IPS-NIHi7 (cell line): ENCODE measurements around the gene TAS2R31.
"Not testable (repeated sequence)": the region's sequence is repeated elsewhere in the genome, so short reads cannot be mapped to it uniquely, and the experiment has no call there.

Experiments
- DNase-seq: peaks from one replicate; pipeline ENCODE4 v3.0.0; 2012; ENCODE audit warnings: mixed read lengths; ENCODE audit errors: extremely low spot score

Gene TAS2R31

DNA sequence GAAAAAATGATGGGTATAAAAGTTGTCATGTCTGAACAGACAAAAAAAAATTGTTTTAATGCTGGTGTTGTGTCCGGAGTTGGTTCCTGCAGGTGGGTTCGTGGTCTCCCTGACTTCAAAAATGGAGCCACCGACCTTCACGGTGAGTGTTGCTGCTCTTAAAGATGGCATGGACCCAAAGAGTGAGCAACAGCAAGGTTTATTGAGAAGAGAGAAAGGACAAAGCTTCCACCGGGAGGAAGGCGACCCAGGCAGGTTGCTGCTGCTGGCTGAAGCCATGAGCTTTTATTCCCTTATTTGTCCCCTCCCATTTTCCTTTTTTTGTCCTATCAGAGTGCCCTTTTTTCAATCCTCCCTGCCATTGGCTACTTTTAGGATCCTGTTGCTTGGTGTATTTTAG, at the start of gene TAS2R31:
Gene TAS2R31, minus strand, starts transcription at position 101 of the 400 bp plus-strand sequence. Its CDS starts 72 bp downstream, at position 29.
- DNase-seq = no peak

DNA sequence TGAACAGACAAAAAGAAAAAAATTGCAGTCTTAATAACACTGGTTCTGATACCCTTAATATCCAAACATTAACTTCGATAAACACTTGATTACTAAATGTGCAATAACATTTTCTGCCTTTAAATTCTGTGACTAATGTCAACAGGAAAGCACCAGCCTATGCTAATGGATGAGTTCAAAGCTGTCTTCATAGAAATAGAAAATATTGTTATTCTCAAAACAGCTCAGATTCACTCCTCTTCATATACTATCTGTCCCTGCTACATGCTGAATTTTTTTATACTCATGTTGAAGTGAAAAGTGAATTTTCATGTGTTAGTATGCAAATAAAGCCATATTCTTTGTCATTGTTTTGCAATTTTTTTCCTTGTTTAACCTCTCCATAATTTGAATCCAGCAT, 47.0 kb upstream of the TAS2R31 start:
- no peak for DNase-seq

- DNase-seq = no peak
These were observed 44.4 kb upstream of the TAS2R31 start for GRCh38 chr12:11075642-11076041.

DNA sequence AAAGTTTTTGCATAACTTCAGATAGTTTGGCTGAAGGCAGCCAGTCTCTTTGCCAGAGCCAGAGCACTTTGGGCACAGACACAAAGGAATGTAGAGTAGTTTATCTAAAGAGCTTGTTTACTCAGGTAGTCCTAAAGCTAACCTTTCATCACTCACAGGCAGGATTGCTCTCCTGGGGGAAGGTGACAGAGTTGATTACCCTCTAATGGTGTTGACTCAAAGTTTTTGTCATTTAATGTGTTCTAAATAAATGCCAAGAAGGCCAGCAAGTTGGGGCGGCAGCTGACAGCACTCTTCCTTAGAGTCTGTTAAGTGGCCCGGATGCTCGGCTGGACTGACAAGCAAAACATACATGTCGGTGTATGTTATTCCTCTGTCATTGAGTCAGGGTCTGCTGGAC, 40.2 kb upstream of the TAS2R31 start:
- peak; percentile 31 for DNase-seq

DNA sequence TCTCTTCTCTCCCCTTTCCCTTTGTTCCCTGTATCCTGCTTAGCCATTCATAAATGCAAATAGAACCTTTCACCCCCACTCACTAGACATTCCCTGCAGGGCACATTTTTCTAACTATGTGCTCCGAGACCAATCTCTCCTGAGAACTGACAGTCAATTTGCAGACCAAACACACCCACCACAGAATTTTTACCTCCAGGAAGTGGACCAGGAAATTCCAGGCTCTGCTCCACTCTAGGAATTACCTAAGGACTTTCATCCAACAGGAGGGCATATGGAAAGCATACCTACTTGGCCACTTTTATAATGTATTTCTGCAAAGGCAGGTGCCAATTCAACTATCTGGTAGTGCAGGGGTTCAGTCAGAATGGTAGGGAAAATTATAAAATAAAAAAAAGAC, 39.8 kb upstream of the TAS2R31 start:
- no peak for DNase-seq

- DNase-seq = no peak
These were observed 38.7 kb upstream of the TAS2R31 start for GRCh38 chr12:11069854-11070365.

GRCh38 chr12:11067514-11067913, 36.3 kb upstream of the TAS2R31 start:
- DNase-seq = no peak

GRCh38 chr12:11062194-11062593, 31.0 kb upstream of the TAS2R31 start, which contains the start of gene TAS2R46:
Gene TAS2R46 (minus strand): TSS chr12:11062294. CDS start chr12:11062294, 0 bp downstream.
- DNase-seq = not testable (repeated sequence)

GRCh38 chr12:11059784-11060183, 28.6 kb upstream of the TAS2R31 start:
- DNase-seq = no peak

- DNase-seq = no peak
These were observed 27.8 kb upstream of the TAS2R31 start for GRCh38 chr12:11059041-11059440.

- DNase-seq = no peak
These were observed 24.1 kb upstream of the TAS2R31 start for GRCh38 chr12:11055306-11055705.

GRCh38 chr12:11049806-11050531, 18.8 kb upstream of the TAS2R31 start:
- DNase-seq = not testable (repeated sequence)

DNA sequence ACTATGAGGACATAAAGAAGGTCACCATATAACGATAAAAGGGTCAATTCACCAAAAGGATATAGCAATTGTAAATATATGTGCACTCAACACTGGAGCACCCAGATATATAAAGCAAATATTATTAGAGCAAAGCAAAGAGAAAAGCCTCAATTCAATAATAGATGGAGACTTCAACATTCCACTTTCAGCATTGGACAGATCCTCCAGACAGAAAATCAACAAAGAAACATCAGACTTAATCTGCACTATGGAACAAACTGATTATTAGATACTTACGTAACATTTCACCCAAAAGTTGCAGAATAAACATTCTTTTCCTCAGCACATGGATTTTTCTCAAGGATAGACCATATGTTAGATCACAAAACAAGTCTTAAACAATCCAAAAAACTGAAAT, 10.2 kb upstream of the TAS2R31 start:
- not testable (repeated sequence) for DNase-seq

- no peak for DNase-seq
These were observed 9.0 kb upstream of the TAS2R31 start for GRCh38 chr12:11040162-11040561.

GRCh38 chr12:11039171-11039570, 8.0 kb upstream of the TAS2R31 start:
- DNase-seq = no peak

DNA sequence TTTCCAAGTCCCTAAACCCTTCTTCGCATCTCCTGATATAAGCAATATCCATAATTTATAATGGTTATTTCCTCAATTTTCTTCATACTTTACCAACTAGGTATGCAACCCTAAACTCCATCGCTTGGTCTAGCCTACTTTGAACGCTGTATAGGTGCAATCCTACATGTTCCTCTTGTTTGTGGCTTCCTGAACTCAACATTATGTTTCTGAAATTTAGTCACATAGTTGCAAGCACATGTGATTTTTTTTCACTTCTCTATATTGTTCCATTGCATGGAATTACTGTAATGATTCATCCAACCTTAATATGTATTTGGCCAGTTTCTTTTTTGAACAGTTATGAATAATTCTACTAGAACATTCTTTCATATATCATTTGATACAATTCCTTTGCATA, 2.8 kb upstream of the TAS2R31 start:
- DNase-seq = not testable (repeated sequence)

DNA sequence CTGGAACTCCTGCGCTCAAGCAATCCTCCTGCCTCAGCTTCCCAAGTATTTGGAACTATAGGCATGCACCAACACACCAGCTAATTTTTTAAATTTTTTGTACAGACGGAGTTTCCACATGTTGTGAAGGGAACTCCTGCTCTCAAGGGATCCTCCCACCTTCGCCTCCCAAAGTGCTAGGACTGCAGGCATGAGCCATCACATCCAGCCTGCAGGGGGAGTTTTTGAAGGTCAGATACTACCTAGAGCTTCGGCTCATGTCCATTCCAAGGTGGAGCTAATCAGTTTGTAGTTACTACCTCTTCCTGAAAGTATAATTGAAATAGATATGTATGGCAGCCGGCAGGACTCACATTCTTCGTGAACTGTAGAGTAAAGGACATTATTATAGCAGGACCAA, 5.1 kb downstream of the TAS2R31 start:
- DNase-seq = peak; percentile 19

DNA sequence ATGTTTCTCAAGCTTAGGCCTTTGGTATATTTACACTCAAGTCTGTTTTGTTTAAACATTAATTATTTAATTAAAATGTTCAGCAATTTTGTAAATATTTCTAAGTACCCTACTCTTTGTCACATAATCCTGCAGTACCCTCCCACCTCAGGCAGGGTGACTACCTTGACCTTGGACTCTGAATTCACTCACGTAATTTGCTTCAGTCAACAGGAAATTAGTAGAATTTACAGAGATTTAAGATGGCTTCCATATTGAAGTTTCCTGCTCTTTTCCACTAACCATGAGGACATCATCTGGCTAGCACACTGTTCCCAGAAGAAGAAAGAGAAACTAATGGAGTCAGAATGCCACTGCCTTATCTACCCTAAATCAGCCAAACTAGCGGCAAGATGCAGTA, 7.8 kb downstream of the TAS2R31 start:
- DNase-seq = no peak

GRCh38 chr12:11022520-11022919, 8.7 kb downstream of the TAS2R31 start, which contains the start of gene TAS2R19:
Gene TAS2R19 (minus strand): TSS chr12:11022620. CDS start chr12:11022571, 49 bp downstream.
- DNase-seq = no peak

DNA sequence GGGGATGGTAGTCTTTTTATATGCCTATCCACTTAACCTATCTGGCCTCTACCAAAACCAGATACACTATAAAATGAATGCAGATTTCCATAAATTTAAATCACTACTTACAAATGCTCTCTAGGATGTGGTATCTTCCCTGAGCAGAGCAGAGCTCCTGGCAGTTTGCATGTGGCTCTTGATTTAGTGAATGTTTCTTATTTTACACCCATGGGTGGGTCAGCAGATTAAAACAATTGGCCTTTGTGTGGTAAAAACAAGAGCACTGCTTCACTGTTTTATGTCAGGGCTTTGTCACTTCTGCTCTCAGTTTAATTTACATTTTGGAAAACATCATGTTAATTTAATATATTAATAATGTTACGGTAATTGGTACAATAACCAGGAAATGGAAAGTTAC, 14.3 kb downstream of the TAS2R31 start:
- DNase-seq = no peak

DNA sequence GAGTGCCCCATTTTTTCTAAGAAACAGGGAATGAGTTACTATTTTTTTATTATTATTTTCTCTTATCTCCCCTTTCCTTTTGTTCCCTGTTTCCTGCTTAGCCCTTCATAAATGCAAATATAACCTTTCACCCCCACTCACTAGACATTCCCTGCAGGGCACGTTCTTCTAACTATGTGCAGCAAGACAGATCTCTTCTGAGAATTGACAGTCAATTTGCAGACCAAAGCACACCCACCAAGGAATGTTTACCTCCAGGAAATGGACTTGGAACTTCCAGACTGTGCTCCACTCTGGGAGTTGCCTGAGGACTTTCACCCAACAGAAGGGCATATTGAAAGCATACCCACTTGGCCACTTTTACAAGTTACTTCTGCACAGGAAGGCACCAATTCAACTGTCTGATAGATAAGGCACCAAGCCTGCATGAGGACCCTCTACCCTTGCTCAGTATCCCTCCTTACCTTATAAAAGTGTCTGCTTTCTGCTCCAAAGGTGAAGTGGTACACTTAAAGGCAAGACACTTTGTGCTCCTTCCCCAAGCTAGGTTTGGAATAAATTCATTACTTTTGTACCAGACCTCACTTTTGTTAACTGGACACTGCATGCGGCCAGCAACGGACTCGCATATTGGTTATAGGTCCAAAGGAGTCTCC, 15.3 kb downstream of the TAS2R31 start:
- DNase-seq = no peak

DNA sequence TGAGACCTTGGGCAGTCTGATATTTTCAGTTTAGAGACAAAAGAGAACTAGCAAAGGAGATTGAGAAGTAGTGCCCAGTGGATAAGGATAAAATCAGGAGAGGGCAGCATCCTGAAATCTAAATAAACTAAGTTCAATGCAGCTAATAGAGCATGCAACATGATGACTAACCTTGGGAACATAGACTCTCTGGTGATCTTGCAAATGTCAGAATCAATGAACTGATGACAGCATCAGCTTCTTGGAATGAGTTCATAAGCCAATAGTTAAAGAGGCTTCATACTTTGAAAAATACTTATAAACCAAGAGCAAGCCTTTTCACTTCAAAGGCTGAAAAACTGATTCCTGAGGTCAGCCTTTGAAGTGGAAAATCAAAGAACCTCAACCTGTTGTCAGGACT, 17.0 kb downstream of the TAS2R31 start:
- DNase-seq = no peak

- no peak for DNase-seq
These were observed 23.6 kb downstream of the TAS2R31 start for GRCh38 chr12:11007608-11008007.
